HG03159 (cell line): ENCODE results near the gene SPATA18.
A peak's percentile ranks its signal among the peaks of the same experiment; 100 is the strongest.
"Not testable (repeated sequence)": the region's sequence is repeated elsewhere in the genome, so short reads cannot be mapped to it uniquely, and the experiment has no call there.

Source experiments
- ATAC-seq: cut with Tn5 transposase; IDR thresholded peaks from one replicate; pipeline ENCODE4 v1.9.1; 2021; ENCODE audit warnings: mild to moderate bottlenecking, moderate library complexity; ENCODE audit not compliant: unreplicated experiment

SPATA18 gene

DNA sequence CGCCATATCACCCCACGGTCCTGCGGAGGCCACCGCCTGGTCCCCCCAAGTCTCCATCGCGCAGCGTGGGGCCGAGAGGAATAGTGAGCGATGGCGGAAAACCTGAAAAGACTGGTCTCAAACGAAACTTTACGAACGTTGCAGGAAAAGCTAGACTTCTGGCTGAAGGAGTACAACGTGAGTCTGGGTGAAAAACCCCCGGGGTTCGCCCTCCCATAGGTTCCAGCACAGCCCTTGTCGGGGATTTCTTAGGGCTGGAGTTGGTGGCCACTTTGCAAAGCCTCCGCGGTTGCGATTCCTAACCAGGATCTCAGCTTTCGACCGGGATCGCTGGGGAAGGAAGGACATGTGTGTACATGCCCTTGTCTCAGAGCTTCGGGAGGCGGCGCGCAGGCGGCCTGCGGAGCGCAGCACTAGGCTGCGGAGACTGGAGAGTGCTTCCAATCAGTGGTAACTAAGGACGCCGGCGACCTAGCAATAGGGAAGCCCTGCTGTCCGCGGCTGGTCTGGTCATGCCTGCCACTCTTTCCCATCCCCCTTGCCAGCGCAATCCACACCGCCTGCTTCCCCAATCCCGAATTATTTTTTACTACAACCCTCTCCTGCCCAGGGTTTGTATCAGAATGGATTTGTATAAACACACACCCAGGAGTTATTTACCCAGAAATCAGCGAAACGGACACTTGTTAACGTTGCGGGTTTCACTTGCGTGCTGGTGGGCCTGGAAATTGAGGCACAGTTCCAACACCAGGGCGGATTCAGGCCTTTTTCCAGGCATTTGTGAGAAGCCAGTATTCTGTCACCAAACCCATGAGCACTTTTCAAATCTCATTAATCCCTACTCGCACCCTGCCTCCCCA, 741 bp downstream of the SPATA18 start:
- ATAC-seq: peak; percentile 41

DNA sequence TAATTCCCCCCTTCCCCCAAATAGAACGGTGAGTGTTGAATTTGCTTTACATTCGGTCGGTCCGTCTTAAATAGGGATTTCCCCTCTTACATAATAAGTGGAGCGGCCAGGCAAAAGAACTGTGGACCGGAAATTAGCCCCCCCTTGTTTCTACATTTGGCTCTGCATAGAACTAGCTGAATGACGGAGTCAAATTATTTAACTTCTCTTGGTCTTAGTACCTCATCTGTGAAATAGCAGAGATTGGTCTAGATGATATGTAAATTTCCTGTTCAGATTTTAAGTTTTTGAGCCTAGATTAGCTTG, 1.3 kb downstream of the SPATA18 start:
- ATAC-seq: peak; percentile 61

GRCh38 chr4:52054254-52054653, 3.1 kb downstream of the SPATA18 start:
- ATAC-seq: no peak

- ATAC-seq: no peak
These were observed 6.1 kb downstream of the SPATA18 start for GRCh38 chr4:52057196-52057595.

- ATAC-seq: no peak
These were observed 7.2 kb downstream of the SPATA18 start for GRCh38 chr4:52058275-52058674.

- ATAC-seq: no peak
These were observed 8.3 kb downstream of the SPATA18 start for GRCh38 chr4:52059372-52059771.

GRCh38 chr4:52069571-52069970, 18.5 kb downstream of the SPATA18 start:
- ATAC-seq: no peak

- ATAC-seq: no peak
These were observed 20.9 kb downstream of the SPATA18 start for GRCh38 chr4:52071791-52072546.

GRCh38 chr4:52076731-52077130, 25.6 kb downstream of the SPATA18 start:
- ATAC-seq: no peak

- no peak for ATAC-seq
These were observed 28.6 kb downstream of the SPATA18 start for GRCh38 chr4:52079659-52080058.

DNA sequence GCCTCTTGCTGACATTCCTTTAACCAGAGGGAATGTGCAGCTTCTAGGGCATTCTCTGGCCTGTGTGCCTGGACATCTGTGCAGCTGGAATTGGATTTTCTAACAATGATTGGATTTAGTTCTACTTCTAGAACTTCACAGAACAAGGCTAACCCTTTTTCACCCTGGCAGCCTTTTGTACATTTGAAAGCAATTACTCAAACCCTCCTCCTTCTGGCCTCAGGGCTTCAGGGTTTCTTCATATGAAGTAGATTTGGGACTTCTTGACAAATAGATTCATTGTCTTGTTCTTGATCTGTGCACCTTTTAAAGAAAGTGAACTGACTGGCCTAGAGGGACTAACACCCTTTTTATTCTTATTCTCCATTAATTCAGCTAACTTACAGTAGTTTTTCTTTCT, 30.1 kb downstream of the SPATA18 start:
- ATAC-seq: no peak

GRCh38 chr4:52086425-52086824, 35.3 kb downstream of the SPATA18 start:
- not testable (repeated sequence) for ATAC-seq

- no peak for ATAC-seq
These were observed 40.7 kb downstream of the SPATA18 start for GRCh38 chr4:52091801-52092200.

GRCh38 chr4:52093466-52093865, 42.4 kb downstream of the SPATA18 start:
- no peak for ATAC-seq

GRCh38 chr4:52094376-52095145, 43.5 kb downstream of the SPATA18 start:
- no peak for ATAC-seq

- ATAC-seq: no peak
These were observed 44.3 kb downstream of the SPATA18 start for GRCh38 chr4:52095374-52095773.

DNA sequence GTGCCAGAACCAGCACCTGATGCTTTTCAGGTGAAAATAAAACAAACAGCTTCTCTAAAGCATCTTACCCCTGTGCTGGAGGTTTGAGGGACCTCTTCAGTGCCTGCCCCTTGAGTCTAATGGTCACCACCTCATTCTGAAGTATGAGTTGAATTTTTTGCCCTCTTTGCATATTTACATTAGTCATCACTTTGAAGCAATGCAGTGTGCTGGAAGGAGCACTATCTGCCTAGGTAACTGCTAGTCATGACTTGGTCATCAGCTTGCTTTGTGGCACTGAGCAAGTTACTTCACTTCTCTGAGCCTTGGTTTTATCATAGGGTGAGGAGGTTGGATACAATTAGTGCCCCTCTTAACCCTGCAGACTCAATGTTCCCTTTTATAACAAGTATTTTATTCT, 44.9 kb downstream of the SPATA18 start:
- ATAC-seq: no peak

GRCh38 chr4:52098618-52099017, 47.5 kb downstream of the SPATA18 start:
- no peak for ATAC-seq

DNA sequence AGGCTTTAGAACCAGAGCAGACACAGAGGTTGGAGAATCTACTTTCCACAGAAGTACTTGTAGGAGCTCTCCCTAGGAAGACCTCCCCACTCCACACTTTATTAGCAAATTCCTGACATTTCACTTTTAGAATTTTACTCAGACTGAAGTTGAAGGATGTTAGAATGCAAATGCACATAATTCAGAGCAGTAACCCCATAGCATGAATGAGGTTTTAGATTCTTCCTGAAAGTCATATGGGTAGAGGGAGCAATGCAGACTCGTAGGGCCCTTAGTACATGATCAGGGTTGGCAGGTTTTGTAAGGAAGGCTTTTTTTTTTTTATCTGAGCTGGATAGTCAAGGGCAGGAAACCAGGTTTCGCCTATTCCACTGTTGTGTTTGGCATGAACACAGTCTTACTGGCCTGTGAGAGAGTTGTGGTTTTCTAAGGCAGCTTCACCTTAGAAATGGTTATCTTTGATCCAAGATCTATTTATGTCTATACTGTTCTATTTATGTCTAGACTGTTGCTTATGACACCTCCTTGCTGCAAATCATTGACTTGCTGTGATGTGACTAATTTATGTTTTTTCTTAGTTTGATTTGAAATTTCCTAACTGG, 48.9 kb downstream of the SPATA18 start:
- peak; percentile 49 for ATAC-seq

GRCh38 chr4:52102587-52102986, 51.5 kb downstream of the SPATA18 start:
- ATAC-seq: no peak

DNA sequence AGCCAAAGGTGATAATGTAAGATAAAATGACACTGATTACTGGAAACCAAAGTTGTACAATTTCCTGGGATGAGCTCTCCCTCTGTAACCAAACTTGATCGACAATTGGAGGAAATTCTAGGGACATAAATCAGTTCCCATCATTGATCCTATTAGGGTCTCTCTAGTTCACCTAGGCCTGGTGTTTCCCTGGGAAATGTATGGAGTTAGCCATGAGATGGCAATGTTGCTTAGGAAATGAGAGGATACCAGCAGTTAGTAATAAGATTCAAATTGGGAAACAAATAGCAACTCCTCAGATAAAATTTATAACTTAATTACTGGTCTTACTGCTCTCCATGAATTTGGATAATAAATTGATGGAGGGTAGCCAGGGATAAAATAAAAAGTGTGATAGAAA, 52.2 kb downstream of the SPATA18 start:
- ATAC-seq: no peak
